ENCODE data around the gene SCLY.

The SCLY gene

DNA sequence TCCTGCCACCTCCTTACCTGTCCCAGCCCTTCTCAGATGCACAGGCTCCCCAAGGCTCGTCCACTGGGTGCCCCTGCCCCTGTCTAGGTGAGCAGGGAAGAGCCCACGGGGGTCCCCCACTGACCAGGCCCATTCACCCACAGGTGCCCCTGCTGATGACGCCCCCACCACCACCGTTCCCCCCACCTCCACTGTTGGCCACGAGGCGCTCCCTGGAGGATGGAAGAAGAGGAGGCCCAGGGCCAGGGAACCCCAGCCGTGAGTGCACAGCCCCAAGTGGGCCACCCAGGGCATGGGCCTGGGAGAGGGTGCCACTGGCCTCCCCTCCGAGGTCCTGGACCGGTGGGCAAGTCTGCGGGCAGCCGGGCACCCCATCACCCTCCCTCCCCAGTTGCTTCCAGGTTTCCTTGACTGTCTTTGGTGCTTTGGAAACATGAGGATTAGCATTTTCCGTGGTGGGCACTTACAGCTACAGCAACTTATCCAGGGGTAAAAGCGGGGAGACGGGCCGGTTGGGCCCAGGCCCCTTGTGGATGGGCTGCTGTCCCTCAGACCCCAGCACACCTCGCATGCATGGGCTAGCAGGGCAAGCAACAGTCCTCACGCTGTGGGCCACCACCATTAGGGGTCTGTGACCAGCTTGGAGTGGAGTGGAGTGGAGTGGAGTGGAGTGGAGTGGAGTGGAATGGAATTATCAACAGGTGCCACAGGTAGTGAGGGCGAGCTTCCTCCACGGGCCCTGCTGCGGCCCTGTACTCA lies 64.5 kb downstream of the SCLY start:
- no peak for DNase-seq (ENCODE audit: low read depth in 1 of 2, low spot score in 1 of 2)
- in situ Hi-C loops (cut with HindIII; ENCODE audit: low pct_unique_long_range_greater_than_20kb, low sequenced_read_pairs): no loop called here
- TF ChIP-seq JUND (IDR thresholded peaks at IDR 0.05; ENCODE audit: low read depth): no peak

DNA sequence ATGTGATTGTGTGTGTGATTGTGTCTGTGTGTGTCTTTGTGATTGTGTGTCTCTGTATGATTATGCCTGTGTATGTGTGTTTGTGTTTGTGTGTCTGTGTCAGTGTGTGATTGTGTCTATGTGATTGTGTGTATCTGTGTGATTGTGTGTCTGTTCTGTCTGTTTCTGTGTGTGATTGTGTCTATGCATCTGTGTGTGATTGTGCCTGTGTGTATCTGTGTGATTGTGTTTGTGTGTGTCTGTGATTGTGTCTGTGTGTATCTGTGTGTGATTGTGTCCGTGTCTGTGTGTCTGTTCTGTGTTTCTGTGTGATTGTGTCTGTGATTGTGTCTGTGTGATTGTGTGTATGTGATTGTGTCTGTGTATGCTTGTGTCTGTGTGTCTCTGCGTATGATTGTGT lies 65.5 kb downstream of the SCLY start:
- in situ Hi-C loops (cut with HindIII; ENCODE audit: low pct_unique_long_range_greater_than_20kb, low sequenced_read_pairs): no loop called here
- TF ChIP-seq JUND (IDR thresholded peaks at IDR 0.05; ENCODE audit: low read depth): no peak
- DNase-seq (ENCODE audit: low read depth in 1 of 2, low spot score in 1 of 2): no peak

DNA sequence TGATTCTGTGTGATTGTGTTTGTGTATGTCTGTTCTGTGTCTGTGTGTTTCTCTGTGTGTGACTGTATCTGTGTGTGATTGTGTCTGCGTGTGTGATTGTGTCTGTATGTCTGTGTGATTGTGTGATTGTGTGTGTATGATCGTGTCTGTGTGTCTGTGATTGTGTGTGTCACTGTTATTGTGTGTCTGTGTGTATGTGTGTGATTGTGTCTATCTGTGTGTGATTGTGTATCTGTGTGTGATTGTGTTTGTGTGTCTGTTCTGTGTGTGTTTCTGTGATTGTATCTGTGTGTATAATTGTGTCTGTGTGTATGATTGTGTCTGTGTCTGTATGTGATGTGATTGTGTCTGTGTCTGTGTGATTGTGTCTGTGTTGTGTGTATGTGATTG lies 66.0 kb downstream of the SCLY start:
- in situ Hi-C loops (cut with HindIII; ENCODE audit: low pct_unique_long_range_greater_than_20kb, low sequenced_read_pairs): no loop called here
- no peak for TF ChIP-seq JUND (IDR thresholded peaks at IDR 0.05; ENCODE audit: low read depth)
- DNase-seq (ENCODE audit: low read depth in 1 of 2, low spot score in 1 of 2): no peak

DNA sequence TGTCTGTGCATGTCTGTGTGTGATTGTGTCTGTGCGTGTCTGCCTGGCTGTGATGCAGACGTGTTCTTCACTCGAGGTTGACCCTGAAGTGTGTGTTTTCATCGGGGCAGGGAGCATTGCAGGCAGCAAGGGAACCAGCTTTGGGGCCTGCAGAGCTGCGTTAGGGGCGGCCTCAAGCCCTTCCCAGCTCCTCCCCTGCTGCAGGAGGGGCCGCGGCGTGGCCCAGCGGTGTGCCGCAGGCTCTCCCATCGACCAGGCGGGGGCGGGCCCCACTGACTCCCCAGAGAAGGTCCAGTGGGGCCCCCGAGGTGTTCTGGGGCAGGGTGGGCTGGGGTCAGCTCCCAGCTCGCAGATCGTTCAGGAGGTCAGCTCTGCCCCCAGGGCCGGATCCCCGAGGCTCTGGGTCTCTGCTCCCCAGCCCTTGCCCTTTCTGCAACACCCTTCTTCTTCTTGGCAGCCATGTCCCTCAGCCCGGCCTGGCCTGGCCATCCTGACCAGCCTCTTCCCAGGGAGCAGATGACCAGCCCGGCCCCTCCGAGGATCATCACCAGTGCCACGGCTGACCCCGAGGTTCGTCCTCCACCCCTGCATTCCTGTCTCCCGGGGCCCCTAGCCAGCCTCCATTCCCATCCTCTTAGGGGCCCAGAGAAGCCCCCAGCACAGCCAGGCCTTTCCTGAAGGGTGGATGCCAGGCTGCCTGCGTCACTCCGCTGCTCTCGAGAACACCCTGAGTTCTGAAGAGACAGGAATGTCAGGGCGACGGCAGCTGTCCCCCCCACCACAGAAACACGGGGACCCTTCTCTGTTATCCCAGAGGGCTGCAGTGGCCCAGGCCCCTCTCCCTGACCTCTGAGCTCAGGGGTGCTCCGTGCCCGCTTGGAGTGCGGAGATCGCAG lies 66.6 kb downstream of the SCLY start:
- DNase-seq (ENCODE audit: low read depth in 1 of 2, low spot score in 1 of 2): no peak
- in situ Hi-C loops (cut with HindIII; ENCODE audit: low pct_unique_long_range_greater_than_20kb, low sequenced_read_pairs): no loop called here
- TF ChIP-seq JUND (IDR thresholded peaks at IDR 0.05; ENCODE audit: low read depth): no peak

DNA sequence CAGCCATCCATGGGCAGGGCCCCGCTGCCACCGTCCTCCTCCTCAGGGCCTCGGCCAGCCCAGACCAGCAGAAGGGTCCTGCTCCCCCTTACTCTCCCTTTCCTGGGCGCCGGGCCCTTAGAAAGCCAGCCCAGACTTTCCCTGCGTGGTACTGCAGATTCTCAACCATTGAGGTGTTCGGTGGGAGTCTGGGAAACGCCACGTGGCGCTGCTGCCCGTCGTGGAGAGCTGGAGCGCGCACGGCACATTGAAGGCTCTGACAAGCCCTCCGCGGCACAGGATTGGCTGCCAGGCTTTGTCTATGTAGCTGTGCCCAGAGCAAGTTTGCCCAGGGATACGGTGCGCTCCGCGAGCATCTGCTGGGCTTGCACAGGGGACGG lies 67.2 kb downstream of the SCLY start:
- DNase-seq (ENCODE audit: low read depth in 1 of 2, low spot score in 1 of 2): no peak
- TF ChIP-seq JUND (IDR thresholded peaks at IDR 0.05; ENCODE audit: low read depth): no peak
- in situ Hi-C loops (cut with HindIII; ENCODE audit: low pct_unique_long_range_greater_than_20kb, low sequenced_read_pairs): no loop called here

DNA sequence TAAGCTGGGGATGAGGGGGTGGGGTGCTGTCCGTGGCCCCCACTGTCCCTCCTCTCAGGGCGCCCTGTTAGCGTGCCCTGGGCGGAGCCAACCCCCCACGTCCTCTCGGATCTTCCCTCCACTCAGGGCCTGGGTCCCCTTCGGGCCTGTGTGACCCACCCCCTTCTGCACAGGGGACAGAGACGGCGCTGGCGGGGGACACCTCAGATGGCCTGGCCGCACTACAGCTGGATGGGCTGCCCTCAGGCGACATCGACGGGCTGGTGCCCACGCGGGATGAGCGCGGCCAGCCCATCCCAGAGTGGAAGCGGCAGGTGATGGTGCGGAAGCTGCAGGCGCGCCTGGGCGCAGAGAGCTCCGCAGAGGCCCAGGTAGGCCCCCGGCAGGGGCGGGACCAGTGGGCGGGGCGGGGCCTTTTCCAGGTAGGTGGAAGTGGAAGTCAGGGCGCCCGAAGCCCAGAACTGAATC lies 67.8 kb downstream of the SCLY start:
- no peak for DNase-seq (ENCODE audit: low read depth in 1 of 2, low spot score in 1 of 2)
- in situ Hi-C loops (cut with HindIII; ENCODE audit: low pct_unique_long_range_greater_than_20kb, low sequenced_read_pairs): no loop called here
- TF ChIP-seq JUND (IDR thresholded peaks at IDR 0.05; ENCODE audit: low read depth): no peak

DNA sequence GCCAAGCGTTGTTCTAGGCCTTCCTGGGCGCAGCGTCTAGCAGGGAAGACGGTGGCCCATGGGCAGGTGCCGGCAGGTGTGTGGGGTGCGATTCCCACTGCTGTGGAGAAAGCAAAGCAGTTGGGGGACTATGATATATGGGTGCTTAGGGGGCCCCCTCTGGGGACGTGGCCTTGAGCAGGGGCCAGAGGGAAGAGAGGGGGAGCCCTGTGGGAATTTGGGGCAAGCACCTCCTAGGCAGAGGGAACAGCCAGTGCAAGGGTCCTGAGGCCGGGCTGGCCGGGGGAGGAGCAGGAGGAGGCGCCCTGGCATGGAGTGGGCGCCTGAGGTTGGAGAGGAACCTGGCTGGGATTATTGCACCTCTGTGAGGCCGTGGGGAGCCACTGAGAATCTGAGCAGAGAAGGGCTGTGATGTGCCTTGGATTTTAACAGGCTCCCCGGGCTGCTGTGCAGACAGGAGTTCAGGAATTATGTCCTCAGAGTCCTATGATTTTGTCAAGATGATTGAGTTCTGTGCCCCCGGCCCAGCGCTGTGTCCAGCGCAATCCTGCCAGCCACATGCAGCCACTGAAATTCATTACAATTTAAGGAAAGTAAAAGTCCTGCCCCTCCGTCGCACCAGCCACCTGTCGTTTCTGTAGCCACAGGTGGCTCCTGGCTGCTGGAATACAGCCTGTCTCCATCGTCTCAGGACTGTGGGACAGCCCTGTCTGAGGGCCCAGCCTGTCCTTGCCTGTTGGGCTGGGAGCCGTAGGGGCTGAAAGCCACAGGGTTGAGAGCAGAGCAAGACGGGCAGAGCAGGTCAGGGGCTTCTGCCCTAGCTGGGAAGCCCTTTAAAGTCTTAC lies 68.6 kb downstream of the SCLY start:
- in situ Hi-C loops (cut with HindIII; ENCODE audit: low pct_unique_long_range_greater_than_20kb, low sequenced_read_pairs): no loop called here
- DNase-seq (ENCODE audit: low read depth in 1 of 2, low spot score in 1 of 2): no peak
- TF ChIP-seq JUND (IDR thresholded peaks at IDR 0.05; ENCODE audit: low read depth): no peak

DNA sequence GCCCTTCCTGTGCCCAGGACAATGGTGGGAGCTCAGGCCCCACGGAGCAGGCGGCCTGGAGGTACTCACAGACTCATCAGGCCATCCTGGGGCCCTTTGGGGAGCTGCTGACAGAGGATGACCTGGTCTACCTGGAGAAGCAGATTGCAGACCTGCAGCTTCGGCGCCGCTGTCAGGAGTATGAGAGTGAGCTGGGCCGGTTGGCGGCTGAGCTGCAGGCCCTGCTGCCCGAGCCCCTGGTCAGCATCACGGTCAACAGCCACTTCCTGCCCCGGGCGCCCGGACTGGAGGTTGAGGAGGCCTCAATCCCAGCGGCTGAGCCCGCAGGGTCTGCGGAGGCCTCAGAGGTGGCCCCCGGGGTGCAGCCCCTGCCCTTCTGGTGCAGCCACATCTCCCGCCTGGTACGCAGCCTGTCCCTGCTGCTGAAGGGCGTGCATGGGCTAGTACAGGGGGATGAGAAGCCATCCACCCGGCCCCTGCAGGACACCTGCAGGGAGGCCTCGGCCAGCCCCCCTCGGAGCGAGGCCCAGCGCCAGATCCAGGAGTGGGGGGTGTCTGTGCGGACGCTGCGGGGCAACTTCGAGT lies 69.4 kb downstream of the SCLY start:
- in situ Hi-C loops (cut with HindIII; ENCODE audit: low pct_unique_long_range_greater_than_20kb, low sequenced_read_pairs): no loop called here
- no peak for TF ChIP-seq JUND (IDR thresholded peaks at IDR 0.05; ENCODE audit: low read depth)
- no peak for DNase-seq (ENCODE audit: low read depth in 1 of 2, low spot score in 1 of 2)

DNA sequence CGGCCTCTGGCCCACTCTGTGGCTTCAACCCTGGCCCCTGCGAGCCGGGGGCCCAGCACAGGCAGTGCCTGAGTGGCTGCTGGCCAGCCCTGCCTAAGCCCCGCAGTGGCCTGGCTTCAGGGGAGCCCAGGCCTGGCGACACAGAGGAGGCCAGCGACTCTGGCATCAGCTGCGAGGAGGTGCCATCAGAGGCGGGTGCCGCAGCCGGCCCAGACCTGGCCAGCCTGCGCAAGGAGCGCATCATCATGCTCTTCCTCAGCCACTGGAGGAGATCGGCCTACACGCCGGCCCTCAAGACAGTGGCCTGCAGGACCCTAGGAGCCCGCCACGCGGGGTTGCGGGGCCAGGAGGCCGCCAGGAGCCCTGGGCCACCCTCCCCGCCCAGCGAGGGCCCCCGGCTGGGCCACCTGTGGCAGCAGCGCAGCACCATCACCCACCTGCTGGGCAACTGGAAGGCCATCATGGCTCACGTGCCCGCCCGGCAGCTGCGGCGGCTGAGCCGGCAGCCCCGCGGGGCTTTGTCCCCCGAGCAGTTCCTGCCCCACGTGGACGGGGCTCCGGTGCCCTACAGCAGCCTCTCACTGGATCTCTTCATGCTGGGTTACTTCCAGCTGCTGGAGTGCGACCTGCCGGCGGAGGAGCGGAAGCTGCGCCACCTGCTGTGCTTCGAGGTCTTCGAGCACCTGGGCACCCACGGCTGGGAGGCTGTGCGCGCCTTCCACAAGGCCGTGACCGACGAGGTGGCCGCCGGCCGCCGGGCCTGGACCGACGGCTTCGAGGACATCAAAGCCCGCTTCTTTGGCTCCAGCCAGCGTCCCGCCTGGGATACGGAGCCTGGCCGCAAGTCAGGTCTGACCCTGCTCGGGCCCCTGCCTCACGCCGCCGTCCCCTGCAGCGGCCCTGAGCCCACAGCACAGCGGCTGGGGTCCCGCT lies 70.2 kb downstream of the SCLY start:
- no peak for TF ChIP-seq JUND (IDR thresholded peaks at IDR 0.05; ENCODE audit: low read depth)
- in situ Hi-C loops (cut with HindIII; ENCODE audit: low pct_unique_long_range_greater_than_20kb, low sequenced_read_pairs): no loop called here
- no peak for DNase-seq (ENCODE audit: low read depth in 1 of 2, low spot score in 1 of 2)

DNA sequence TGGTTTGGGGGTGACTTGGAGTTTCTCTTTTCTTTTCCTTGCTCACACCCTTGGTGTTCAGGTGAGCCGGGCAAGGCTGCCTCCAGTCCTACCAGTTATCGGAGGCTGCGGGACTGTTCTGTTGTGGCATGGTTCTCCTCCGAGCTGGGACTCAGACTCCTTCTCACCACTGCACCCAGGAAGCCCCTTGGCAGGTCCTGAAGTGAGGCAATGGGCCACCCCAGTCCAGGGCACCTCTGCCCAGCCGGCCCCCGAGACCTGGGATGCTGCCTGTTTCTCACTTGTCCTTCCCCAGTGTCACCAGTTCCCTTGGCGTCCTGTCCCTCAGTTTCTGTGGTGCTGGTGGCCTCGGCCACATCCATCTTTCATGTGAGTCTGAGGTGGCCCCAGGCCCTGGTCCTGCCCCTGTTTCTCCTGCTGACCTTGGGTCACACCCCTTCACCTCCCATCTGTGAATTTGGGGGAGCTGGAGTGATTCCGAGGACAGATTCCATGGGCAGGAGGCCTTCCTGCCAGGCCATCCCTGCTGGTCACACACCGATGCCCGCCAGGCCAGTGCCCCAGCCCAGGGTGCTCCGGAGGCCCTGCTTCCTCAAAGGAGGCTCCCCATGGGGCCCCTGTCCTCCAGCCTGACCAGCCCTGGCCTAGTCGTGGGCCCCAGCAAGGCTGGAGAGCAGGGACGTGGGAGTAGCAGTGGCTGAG lies 71.1 kb downstream of the SCLY start:
- DNase-seq (ENCODE audit: low read depth in 1 of 2, low spot score in 1 of 2): no peak
- in situ Hi-C loops (cut with HindIII; ENCODE audit: low pct_unique_long_range_greater_than_20kb, low sequenced_read_pairs): no loop called here
- no peak for TF ChIP-seq JUND (IDR thresholded peaks at IDR 0.05; ENCODE audit: low read depth)
